GM19351 (cell line): Measurements from ENCODE around the gene RPS21.

Experiments
- ATAC-seq: cut with Tn5 transposase; IDR thresholded peaks from one replicate; pipeline ENCODE4 v1.9.1; 2021; ENCODE audit warnings: mild to moderate bottlenecking, moderate library complexity; ENCODE audit not compliant: unreplicated experiment

RPS21 gene

GRCh38 chr20:62386383-62387218 is at the start of gene RPS21:
RPS21 (plus strand) TSS chr20:62387103; CDS start chr20:62387339, 236 bp downstream.
- ATAC-seq = peak; percentile 88

GRCh38 chr20:62337558-62338293 is 49.2 kb upstream of the RPS21 start:
- ATAC-seq = peak; percentile 41

- ATAC-seq = no peak
These were observed 48.6 kb upstream of the RPS21 start for GRCh38 chr20:62338294-62338620.

GRCh38 chr20:62339647-62340062 is 47.2 kb upstream of the RPS21 start:
- peak; percentile 79 for ATAC-seq

GRCh38 chr20:62342910-62343309 is 44.0 kb upstream of the RPS21 start:
- ATAC-seq = no peak

GRCh38 chr20:62344092-62344491 is 42.8 kb upstream of the RPS21 start:
- no peak for ATAC-seq

GRCh38 chr20:62344782-62345181 is 42.1 kb upstream of the RPS21 start:
- no peak for ATAC-seq

GRCh38 chr20:62345681-62346370 is 41.1 kb upstream of the RPS21 start:
- no peak for ATAC-seq

- ATAC-seq = no peak
These were observed 40.3 kb upstream of the RPS21 start for GRCh38 chr20:62346398-62347150.

GRCh38 chr20:62347151-62347404 is 39.8 kb upstream of the RPS21 start:
- no peak for ATAC-seq

- no peak for ATAC-seq
These were observed 39.5 kb upstream of the RPS21 start for GRCh38 chr20:62347445-62347844.

GRCh38 chr20:62348604-62349003 is 38.3 kb upstream of the RPS21 start:
- ATAC-seq = no peak

GRCh38 chr20:62349556-62350097 is 37.3 kb upstream of the RPS21 start:
- ATAC-seq = no peak

GRCh38 chr20:62350098-62350628 is 36.7 kb upstream of the RPS21 start:
- no peak for ATAC-seq

- no peak for ATAC-seq
These were observed 36.1 kb upstream of the RPS21 start for GRCh38 chr20:62350629-62351422.

GRCh38 chr20:62351469-62352401 is 35.2 kb upstream of the RPS21 start:
- no peak for ATAC-seq

GRCh38 chr20:62352402-62353288 is 34.3 kb upstream of the RPS21 start:
- no peak for ATAC-seq
